Stimulated activated CD4-positive, alpha-beta T cell treated with anti-CD3 and anti-CD28 coated beads, Interleukin-15, amount 100 ng/mL, for 24 hours (primary cell): ENCODE data around the gene CCDC106.

Source experiments
- DNase-seq: peaks from one replicate; pipeline ENCODE4 v3.0.0-alpha.2; 2020

CCDC106 gene

GRCh38 chr19:55614711-55615542, 33.1 kb upstream of the CCDC106 start:
- DNase-seq, result no peak

- no peak for DNase-seq
Measured at GRCh38 chr19:55615543-55616394, 32.2 kb upstream of the CCDC106 start.

- DNase-seq, result no peak
Measured at GRCh38 chr19:55616395-55616875, 31.6 kb upstream of the CCDC106 start.

- no peak for DNase-seq
Measured at GRCh38 chr19:55617426-55617825, 30.6 kb upstream of the CCDC106 start.

GRCh38 chr19:55618426-55618825, 29.6 kb upstream of the CCDC106 start:
- DNase-seq, result no peak

GRCh38 chr19:55619286-55619685, 28.7 kb upstream of the CCDC106 start:
- no peak for DNase-seq

GRCh38 chr19:55620410-55621204, 27.4 kb upstream of the CCDC106 start:
- DNase-seq, result no peak

GRCh38 chr19:55621205-55621672, 26.8 kb upstream of the CCDC106 start:
- DNase-seq, result no peak

- no peak for DNase-seq
Measured at GRCh38 chr19:55621673-55622231, 26.3 kb upstream of the CCDC106 start.

- DNase-seq, result no peak
Measured at GRCh38 chr19:55622242-55622969, 25.6 kb upstream of the CCDC106 start.

GRCh38 chr19:55623130-55623529, 24.9 kb upstream of the CCDC106 start:
- no peak for DNase-seq

GRCh38 chr19:55623561-55623960, 24.5 kb upstream of the CCDC106 start:
- no peak for DNase-seq

- DNase-seq, result peak; percentile 95
Measured at GRCh38 chr19:55624109-55625003, 23.7 kb upstream of the CCDC106 start, which contains the start of gene ZNF784. TSS of gene ZNF784 (minus strand) at chr19:55624566. CDS start at chr19:55624561, 5 bp downstream.

GRCh38 chr19:55625004-55625326, 23.0 kb upstream of the CCDC106 start:
- no peak for DNase-seq

- DNase-seq, result peak; percentile 69
Measured at GRCh38 chr19:55626350-55626749, 21.7 kb upstream of the CCDC106 start.

- DNase-seq, result peak; percentile 92
Measured at GRCh38 chr19:55632463-55632834, 15.6 kb upstream of the CCDC106 start.

- DNase-seq, result no peak
Measured at GRCh38 chr19:55633861-55634260, 14.2 kb upstream of the CCDC106 start.

GRCh38 chr19:55635334-55635717, 12.7 kb upstream of the CCDC106 start:
- no peak for DNase-seq

- no peak for DNase-seq
Measured at GRCh38 chr19:55635856-55636440, 12.1 kb upstream of the CCDC106 start.

- DNase-seq, result no peak
Measured at GRCh38 chr19:55636723-55637122, 11.3 kb upstream of the CCDC106 start.
